ENCODE measurements around the gene TAGLN2. TPM values are rescaled to one million over a fixed set of nuclear protein-coding genes. Genes with fewer than 3 reads are reported as not detected.

TAGLN2 gene
- total and polyA plus RNA-seq, 10 of the 15 experiments (the other 5 are each of a cell fraction or from before 2014, with no cell fraction given): 155 to 611 (median 363) TPM

DNA sequence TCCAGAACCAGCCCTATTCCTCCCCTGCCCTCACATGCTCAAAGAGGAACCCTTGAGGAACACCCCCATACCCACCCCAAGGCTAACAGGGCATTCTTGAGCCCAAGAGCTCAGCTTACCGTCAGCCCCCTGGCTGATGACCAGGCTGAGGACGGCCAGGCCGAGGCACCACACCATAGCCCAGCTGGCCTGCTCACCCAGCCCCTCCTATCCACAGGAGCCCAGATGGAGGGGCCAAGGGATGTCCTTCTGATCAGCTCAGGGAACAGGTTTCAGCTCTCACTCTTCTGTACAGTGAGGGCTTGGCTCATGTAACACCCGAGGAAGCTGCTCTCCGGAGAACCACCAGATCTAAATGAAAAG lies 18.0 kb upstream of the TAGLN2 start:
- Histone ChIP-seq H3K27ac (ENCODE audit: control insufficient read depth, insufficient read depth) (no peak overlapping the region), H3K9ac (ENCODE audit: control insufficient read depth, insufficient read depth, low read length) (no peak overlapping the region), H3K4me3 (no peak overlapping the region), H3K36me3 (ENCODE audit: control insufficient read depth in 2 of 2, insufficient read depth in 2 of 2, low read length in 1 of 2) (no peaks in the 10 kb centered on the region), H3K79me2 (ENCODE audit: control insufficient read depth, insufficient read depth, low read length) (no peaks in the 10 kb centered on the region), H2AFZ (ENCODE audit: control insufficient read depth, low read depth, low read length) (no peak overlapping the region), H3K4me2 (ENCODE audit: control insufficient read depth, insufficient read depth) (no peak overlapping the region), H4K20me1 (ENCODE audit: control insufficient read depth, insufficient read depth) (no peaks in the 10 kb centered on the region), H3K27me3 (replicated peaks in 1 of 2; ENCODE audit: control insufficient read depth in 2 of 2, insufficient read depth in 2 of 2, low read length in 1 of 2) (peaks cover 6 to 26% of the 10 kb centered on the region in 2 experiments), H3K4me1 (ENCODE audit: control insufficient read depth, insufficient read depth, low read length) (peaks cover 2% of the 10 kb centered on the region), H3K9me3 (replicated peaks; ENCODE audit: control insufficient read depth, insufficient read depth, low read length) (no peaks in the 10 kb centered on the region)
- DNase-seq (ENCODE audit: low read depth, low spot score): no peak
- RAD21 ChIA-PET (ENCODE audit: unreplicated experiment): no interaction called here
- SMC1A ChIA-PET (ENCODE audit: uncharacterized antibody, unreplicated experiment): no interaction called here
- intact Hi-C loops (cut with micrococcal nuclease; ENCODE audit: unreplicated experiment): no loop called here
- no peak for FAIRE-seq
- TF ChIP-seq, protein P1, sequence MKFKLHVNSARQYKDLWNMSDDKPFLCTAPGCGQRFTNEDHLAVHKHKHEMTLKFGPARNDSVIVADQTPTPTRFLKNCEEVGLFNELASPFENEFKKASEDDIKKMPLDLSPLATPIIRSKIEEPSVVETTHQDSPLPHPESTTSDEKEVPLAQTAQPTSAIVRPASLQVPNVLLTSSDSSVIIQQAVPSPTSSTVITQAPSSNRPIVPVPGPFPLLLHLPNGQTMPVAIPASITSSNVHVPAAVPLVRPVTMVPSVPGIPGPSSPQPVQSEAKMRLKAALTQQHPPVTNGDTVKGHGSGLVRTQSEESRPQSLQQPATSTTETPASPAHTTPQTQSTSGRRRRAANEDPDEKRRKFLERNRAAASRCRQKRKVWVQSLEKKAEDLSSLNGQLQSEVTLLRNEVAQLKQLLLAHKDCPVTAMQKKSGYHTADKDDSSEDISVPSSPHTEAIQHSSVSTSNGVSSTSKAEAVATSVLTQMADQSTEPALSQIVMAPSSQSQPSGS (IDR thresholded peaks at IDR 0.05; ENCODE audit: low read length): no peak
- no peak for TF ChIP-seq CHD1 (IDR thresholded peaks at IDR 0.05; ENCODE audit: low read depth, low read length)
- TF ChIP-seq MAX (IDR thresholded peaks at IDR 0.05; ENCODE audit: low read depth, low read length): no peak
- TF ChIP-seq MLLT1 (IDR thresholded peaks at IDR 0.05): no peak
- no peak for TF ChIP-seq BCLAF1 (IDR thresholded peaks at IDR 0.05)
- no peak for TF ChIP-seq BACH1 (IDR thresholded peaks at IDR 0.05; ENCODE audit: borderline replicate concordance)
- no peak for TF ChIP-seq CHD4 (IDR thresholded peaks at IDR 0.05)
- no peak for TF ChIP-seq ZNF622 (IDR thresholded peaks at IDR 0.05)
- TF ChIP-seq SRF (IDR thresholded peaks at IDR 0.05; ENCODE audit: low read depth in 2 of 2, low read length in 2 of 2): no peak
- no peak for TF ChIP-seq SMAD1 (IDR thresholded peaks at IDR 0.05; ENCODE audit: low read depth, partially characterized antibody)
- no peak for TF ChIP-seq RELA (IDR thresholded peaks at IDR 0.05; ENCODE audit: borderline replicate concordance, partially characterized antibody)
- no peak for TF ChIP-seq CBX3 (IDR thresholded peaks at IDR 0.05; ENCODE audit: borderline replicate concordance, low read depth)
- TF ChIP-seq TCF3 (IDR thresholded peaks at IDR 0.05; ENCODE audit: borderline replicate concordance, insufficient read depth, low read depth, low read length): no peak
- no peak for TF ChIP-seq CREB1 (IDR thresholded peaks at IDR 0.05; ENCODE audit: low read depth)
- 58% methylated on average over 5 of the region's 5 CpGs for WGBS (ENCODE audit: insufficient coverage, insufficient replicate concordance, low lambda C conversion rate, missing lambda C conversion rate)
- ATAC-seq: no peak
- BruUV-seq (replicated peaks): no TSS peak
- POLR2A ChIA-PET: no interaction called here
- in situ Hi-C loops (cut with MboI): no loop called here
- CTCF ChIA-PET: interaction anchor here (0.8 kb wide), 1 partner anchor 64 kb away, joined by 3 read pairs; no protein-coding TSS in a partner anchor

Measured in GM12878 (cell line).